Measurements from ENCODE around the gene USHBP1.
A peak's percentile ranks its signal among the peaks of the same experiment; 100 is the strongest.

The USHBP1 gene

DNA sequence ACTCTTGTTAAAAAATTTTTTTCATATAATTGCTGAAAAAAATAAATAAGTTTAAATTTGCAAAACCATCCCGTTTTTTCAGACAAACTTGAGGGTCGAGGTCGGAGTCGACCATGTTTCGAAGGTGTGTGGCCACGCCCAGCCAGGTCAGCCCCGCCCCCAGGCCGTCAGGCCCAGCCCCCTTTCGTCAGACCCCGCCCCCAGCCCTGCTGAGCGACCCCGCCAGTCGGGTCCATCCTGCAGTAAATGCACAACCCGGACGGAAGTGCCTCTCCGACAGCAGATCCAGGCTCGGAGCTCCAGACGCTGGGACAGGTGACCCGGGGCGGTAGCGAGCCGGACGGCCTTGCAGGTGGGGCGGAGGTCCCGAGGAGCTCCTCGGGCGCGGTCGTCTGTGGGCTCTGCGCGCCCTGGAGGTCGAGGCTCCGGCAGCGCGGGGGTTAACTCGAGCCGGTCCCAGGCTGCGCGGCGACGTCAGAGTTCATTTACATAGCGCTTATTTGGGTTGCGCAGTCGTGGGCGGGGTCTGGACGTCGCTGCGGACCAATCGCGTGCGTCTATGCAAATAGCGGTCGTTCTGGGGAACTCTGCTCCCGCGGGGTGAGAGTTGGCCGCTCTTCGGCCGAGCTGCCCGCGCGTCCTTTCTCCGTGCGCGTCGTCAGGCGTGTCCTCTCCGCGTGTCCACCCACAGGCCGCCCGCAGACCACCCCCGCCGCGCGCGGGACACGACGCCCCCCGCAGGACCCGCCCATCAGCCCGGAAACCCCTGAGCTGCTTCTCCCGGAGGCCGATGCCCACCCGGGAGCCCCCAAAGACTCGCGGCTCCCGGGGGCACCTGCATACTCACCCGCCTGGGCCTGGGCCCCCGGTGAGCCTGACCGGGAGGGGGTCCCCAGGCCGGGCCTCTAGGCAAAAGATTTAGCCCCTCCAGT, 38.3 kb downstream of the USHBP1 start, which contains the start of gene OCEL1:
Gene OCEL1 (plus strand): TSS at position 225 of the 932 bp plus-strand sequence. CDS start 22 bp downstream, at position 247.
- TF ChIP-seq CTCF (IDR thresholded peaks at IDR 0.05; ENCODE audit: insufficient read depth, low read length) (no peak), SPI1 (IDR thresholded peaks at IDR 0.05; ENCODE audit: borderline replicate concordance, low read depth) (no peak), POLR2AphosphoS5 (IDR thresholded peaks at IDR 0.05; ENCODE audit: low read depth) (peak; percentile 66; the same call in 1 of the 2 replicates), GABPA (IDR thresholded peaks at IDR 0.05; ENCODE audit: low read depth) (0 out of 2 replicates have a peak, but pooled peaks have one; percentile 14)
- Histone ChIP-seq H3K27me3 (ENCODE audit: insufficient read depth, poor library complexity, severe bottlenecking) (no peaks in the 10 kb centered on the region), H3K4me3 (replicated peaks; ENCODE audit: insufficient read depth, low read length) (peak within 1 kb of the TSS; percentile 71), H3K27ac (replicated peaks) (peak within 1 kb of the TSS; percentile 72)
- peak; percentile 96 to 99 for DNase-seq (ENCODE audit: low read depth in 1 of 2, low spot score in 1 of 2)

- H3K4me3 ChIP-seq (replicated peaks; ENCODE audit: insufficient read depth, low read length): no peak overlapping the region
- DNase-seq (ENCODE audit: low read depth in 1 of 2, low spot score in 1 of 2): no peak
- TF ChIP-seq, protein P1, sequence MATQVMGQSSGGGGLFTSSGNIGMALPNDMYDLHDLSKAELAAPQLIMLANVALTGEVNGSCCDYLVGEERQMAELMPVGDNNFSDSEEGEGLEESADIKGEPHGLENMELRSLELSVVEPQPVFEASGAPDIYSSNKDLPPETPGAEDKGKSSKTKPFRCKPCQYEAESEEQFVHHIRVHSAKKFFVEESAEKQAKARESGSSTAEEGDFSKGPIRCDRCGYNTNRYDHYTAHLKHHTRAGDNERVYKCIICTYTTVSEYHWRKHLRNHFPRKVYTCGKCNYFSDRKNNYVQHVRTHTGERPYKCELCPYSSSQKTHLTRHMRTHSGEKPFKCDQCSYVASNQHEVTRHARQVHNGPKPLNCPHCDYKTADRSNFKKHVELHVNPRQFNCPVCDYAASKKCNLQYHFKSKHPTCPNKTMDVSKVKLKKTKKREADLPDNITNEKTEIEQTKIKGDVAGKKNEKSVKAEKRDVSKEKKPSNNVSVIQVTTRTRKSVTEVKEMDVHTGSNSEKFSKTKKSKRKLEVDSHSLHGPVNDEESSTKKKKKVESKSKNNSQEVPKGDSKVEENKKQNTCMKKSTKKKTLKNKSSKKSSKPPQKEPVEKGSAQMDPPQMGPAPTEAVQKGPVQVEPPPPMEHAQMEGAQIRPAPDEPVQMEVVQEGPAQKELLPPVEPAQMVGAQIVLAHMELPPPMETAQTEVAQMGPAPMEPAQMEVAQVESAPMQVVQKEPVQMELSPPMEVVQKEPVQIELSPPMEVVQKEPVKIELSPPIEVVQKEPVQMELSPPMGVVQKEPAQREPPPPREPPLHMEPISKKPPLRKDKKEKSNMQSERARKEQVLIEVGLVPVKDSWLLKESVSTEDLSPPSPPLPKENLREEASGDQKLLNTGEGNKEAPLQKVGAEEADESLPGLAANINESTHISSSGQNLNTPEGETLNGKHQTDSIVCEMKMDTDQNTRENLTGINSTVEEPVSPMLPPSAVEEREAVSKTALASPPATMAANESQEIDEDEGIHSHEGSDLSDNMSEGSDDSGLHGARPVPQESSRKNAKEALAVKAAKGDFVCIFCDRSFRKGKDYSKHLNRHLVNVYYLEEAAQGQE (IDR thresholded peaks at IDR 0.05; ENCODE audit: insufficient replicate concordance, low read depth): no peak
- TF ChIP-seq GABPA (IDR thresholded peaks at IDR 0.05; ENCODE audit: low read depth) (no peak), CTCF (IDR thresholded peaks at IDR 0.05; ENCODE audit: insufficient read depth, low read length) (no peak), SPI1 (IDR thresholded peaks at IDR 0.05; ENCODE audit: borderline replicate concordance, low read depth) (no peak), POLR2AphosphoS5 (IDR thresholded peaks at IDR 0.05; ENCODE audit: low read depth) (no peak)
- H3K27ac ChIP-seq (replicated peaks): no peak overlapping the region; the same call in 1 of the 2 replicates
- no peaks in the 10 kb centered on the region for H3K27me3 ChIP-seq (ENCODE audit: insufficient read depth, poor library complexity, severe bottlenecking)
These were observed 39.5 kb downstream of the USHBP1 start for GRCh38 chr19:17225053-17225452.

DNA sequence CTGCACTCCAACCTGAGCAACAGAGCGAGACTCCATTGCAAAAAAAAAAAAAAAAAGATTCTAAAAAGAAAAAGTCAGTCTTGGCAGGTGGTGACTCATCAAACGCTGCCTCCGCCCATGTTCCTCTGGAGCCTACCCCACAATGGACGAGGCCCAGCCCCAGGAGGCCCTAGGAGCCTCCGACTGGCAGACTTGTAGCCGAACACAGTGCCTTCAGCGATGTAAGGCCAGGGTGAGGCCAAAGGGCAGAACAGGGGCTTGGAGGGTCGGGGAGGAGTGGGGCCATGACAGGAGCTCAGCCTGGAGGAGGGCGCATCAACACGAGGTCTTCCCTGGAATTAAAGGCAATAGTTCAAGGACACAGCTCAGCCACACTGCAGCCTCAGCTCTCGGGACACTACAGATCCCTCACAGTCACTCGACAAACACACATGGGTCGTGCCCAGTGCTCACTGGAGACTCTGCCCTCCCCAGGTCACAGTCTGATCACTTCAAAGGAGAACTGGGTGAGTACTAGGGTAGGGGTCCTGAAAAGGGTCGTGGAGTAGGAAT, 44.3 kb downstream of the USHBP1 start:
- no peak overlapping the region for H3K27ac ChIP-seq (replicated peaks)
- no peak for DNase-seq (ENCODE audit: low read depth in 1 of 2, low spot score in 1 of 2)
- no peaks in the 10 kb centered on the region for H3K27me3 ChIP-seq (ENCODE audit: insufficient read depth, poor library complexity, severe bottlenecking)
- TF ChIP-seq, protein P1 (IDR thresholded peaks at IDR 0.05; ENCODE audit: insufficient replicate concordance, low read depth): no peak
- no peak for TF ChIP-seq CTCF (IDR thresholded peaks at IDR 0.05; ENCODE audit: insufficient read depth, low read length)
- no peak for TF ChIP-seq SPI1 (IDR thresholded peaks at IDR 0.05; ENCODE audit: borderline replicate concordance, low read depth)
- no peak for TF ChIP-seq GABPA (IDR thresholded peaks at IDR 0.05; ENCODE audit: low read depth)
- TF ChIP-seq POLR2AphosphoS5 (IDR thresholded peaks at IDR 0.05; ENCODE audit: low read depth): no peak; the same call in 1 of the 2 replicates
- no peak overlapping the region for H3K4me3 ChIP-seq (replicated peaks; ENCODE audit: insufficient read depth, low read length)

All from HL-60 (cell line).